Neural cell (in vitro differentiated cells): ENCODE measurements around the gene DPY19L2.
"Not testable (repeated sequence)": the region's sequence is repeated elsewhere in the genome, so short reads cannot be mapped to it uniquely, and the experiment has no call there.

ENCODE experiments used
- CTCF ChIP-seq: fragments of 450-650 bp; IDR thresholded peaks from 2 replicates; pipeline ENCODE4 v1.5.1; 2014; ENCODE audit warnings: antibody characterized with exemption, mild to moderate bottlenecking, moderate library complexity; ENCODE audit not compliant: poor library complexity, severe bottlenecking
- RAD21 ChIP-seq: fragments of 450-650 bp; conservative IDR thresholded peaks from 2 replicates; pipeline ENCODE4 v1.6.1; 2014; ENCODE audit warnings: antibody characterized with exemption, mild to moderate bottlenecking, moderate library complexity

- not testable (repeated sequence) for TF ChIP-seq CTCF, RAD21
These were observed 46.9 kb upstream of the DPY19L2 start for GRCh38 chr12:63715107-63715625.
